ENCODE data around the gene DOCK11. TPM values are rescaled to one million over a fixed set of nuclear protein-coding genes. Genes with fewer than 3 reads are reported as not detected.

The DOCK11 gene
- total and polyA plus RNA-seq, 2 donors from 2014 or later = 11.4 to 49.5 TPM

- no peak for DNase-seq
- peak; percentile 75 for FAIRE-seq
- no peak for TF ChIP-seq CTCF (IDR thresholded peaks at IDR 0.05; ENCODE audit: borderline replicate concordance, extremely low read depth, insufficient read depth)
- H3K4me3 ChIP-seq (ENCODE audit: low read length in 3 of 3) = no peak overlapping the region
- no peak overlapping the region for H3K9ac ChIP-seq (ENCODE audit: low read length in 3 of 3)
- intact Hi-C loops (cut with DNase I) = no loop called here
- no peak overlapping the region for H3K27ac ChIP-seq (ENCODE audit: low read depth in 2 of 2, low read length in 2 of 2)
- no peaks in the 10 kb centered on the region for H3K27me3 ChIP-seq (ENCODE audit: control insufficient read depth, insufficient read depth, low read length)
- H3K9me3 ChIP-seq (ENCODE audit: control insufficient read depth in 2 of 3, insufficient read depth in 1 of 3, low read length in 3 of 3) = peaks cover 0 to 1% (median 0%) of the 10 kb centered on the region in 3 donors
- peaks cover 0 to 2% (median 0%) of the 10 kb centered on the region in 3 donors for H3K4me1 ChIP-seq (ENCODE audit: control insufficient read depth in 2 of 3, insufficient read depth in 2 of 3, low read depth in 1 of 3, low read length in 3 of 3)
- H3K36me3 ChIP-seq (ENCODE audit: control insufficient read depth in 2 of 3, insufficient read depth in 3 of 3, low read length in 3 of 3) = no peaks in the 10 kb centered on the region
These were observed 239.3 kb downstream of the DOCK11 start for GRCh38 chrX:118734909-118735308.

Other genes starting within 250 kb of the DOCK11 start
- 15.5 TPM for gene WDR44, start 149.7 kb upstream of the DOCK11 start, total RNA-seq
- 3.6 TPM for gene WDR44, start 149.7 kb upstream of the DOCK11 start, polyA plus RNA-seq (ENCODE audit: insufficient read depth, low read depth, low replicate concordance)
- gene IL13RA1, start 231.8 kb downstream of the DOCK11 start, total RNA-seq = 79.8 TPM
- gene IL13RA1, start 231.8 kb downstream of the DOCK11 start, polyA plus RNA-seq (ENCODE audit: insufficient read depth, low read depth, low replicate concordance) = 26.5 TPM